IMR-90 (cell line): Measurements from ENCODE around the gene COTL1. TPM values are rescaled to one million over a fixed set of nuclear protein-coding genes. Genes with fewer than 3 reads are reported as not detected.

Experiments used
- ATAC-seq: fragments of 200-7000 bp; cut with Tn5 transposase; 2 replicates; pipeline ENCODE4 v1.9.1; 2020; ENCODE audit warnings: low read depth, mild to moderate bottlenecking, moderate library complexity
- BruUV-seq: library from RNA; stranded (reverse); fragments of 400-500 nt; replicated peaks from 2 replicates; lab custom pipeline; 2021; lab: Mats Ljungman, UMichigan
- CTCF ChIA-PET: fragments of 300-600 bp; formaldehyde crosslinking; extraction: SDS; loops from one replicate; lab custom pipeline; 2021; ENCODE audit warnings: antibody characterized with exemption; lab: Yijun Ruan, JAX
- POLR2A ChIA-PET: fragments of 300-600 bp; sonication (Branson Sonifier 250); formaldehyde crosslinking; loops from one replicate; lab custom pipeline; 2022; ENCODE audit warnings: antibody characterized with exemption; ENCODE audit not compliant: unreplicated experiment; lab: Charles Lee
- DNase-seq: peaks from one replicate; pipeline ENCODE4 v3.0.0; 2013
- H2AFZ ChIP-seq: replicated peaks from 2 replicates; pipeline ENCODE3; 2013; ENCODE audit warnings: low read length, mild to moderate bottlenecking; ENCODE audit not compliant: poor library complexity
- H2AK5ac ChIP-seq: 2 replicates; pipeline ENCODE4 v1.6.1; 2013; ENCODE audit warnings: low read depth, low read length, inconsistent platforms
- H2AK9ac ChIP-seq: replicated peaks from 2 replicates; pipeline ENCODE3; 2013; ENCODE audit warnings: mild to moderate bottlenecking, low read depth, low read length, moderate library complexity; ENCODE audit not compliant: poor library complexity
- H2BK120ac ChIP-seq: 2 replicates; pipeline ENCODE4 v1.6.1; 2013; ENCODE audit warnings: low read depth, low read length, inconsistent platforms
- H2BK15ac ChIP-seq: 3 replicates; pipeline ENCODE4 v1.6.1; 2013; ENCODE audit warnings: low read depth, low read length, inconsistent platforms
- H2BK20ac ChIP-seq: 2 replicates; pipeline ENCODE4 v1.6.1; 2013; ENCODE audit warnings: low read depth, mild to moderate bottlenecking, inconsistent platforms, low read length, moderate library complexity
- H2BK5ac ChIP-seq: 2 replicates; pipeline ENCODE4 v1.6.1; 2013; ENCODE audit warnings: mild to moderate bottlenecking, low read depth, low read length, inconsistent platforms; ENCODE audit not compliant: poor library complexity, severe bottlenecking
- H3K14ac ChIP-seq: replicated peaks from 2 replicates; pipeline ENCODE4 v1.6.1; 2013; ENCODE audit warnings: low read depth, low read length, inconsistent platforms
- H3K18ac ChIP-seq: 2 replicates; pipeline ENCODE4 v1.6.1; 2013; ENCODE audit warnings: low read depth, low read length, control low read depth
- H3K23ac ChIP-seq: 2 replicates; pipeline ENCODE4 v1.6.1; 2013; ENCODE audit warnings: low read depth, low read length, inconsistent platforms
- H3K27ac ChIP-seq: 2 replicates; pipeline ENCODE4 v1.5.1; 2013; ENCODE audit warnings: mild to moderate bottlenecking, control low read depth, low read length; ENCODE audit not compliant: insufficient read depth
- H3K27me3 ChIP-seq: 2 replicates; pipeline ENCODE4 v1.6.1; 2013; ENCODE audit warnings: low read length; ENCODE audit not compliant: control insufficient read depth, insufficient read depth
- H3K36me3 ChIP-seq: 2 replicates; pipeline ENCODE4 v1.6.1; 2013; ENCODE audit warnings: low read length, mixed read lengths; ENCODE audit not compliant: control insufficient read depth, insufficient read depth
- H3K4ac ChIP-seq: 2 replicates; pipeline ENCODE4 v1.6.1; 2013; ENCODE audit warnings: low read depth, low read length, inconsistent platforms
- H3K4me1 ChIP-seq: 2 replicates; pipeline ENCODE4 v1.6.1; 2013; ENCODE audit warnings: low read length, mixed read lengths; ENCODE audit not compliant: control insufficient read depth, insufficient read depth
- H3K4me2 ChIP-seq: 2 replicates; pipeline ENCODE4 v1.6.1; 2013; ENCODE audit warnings: low read depth, mild to moderate bottlenecking, control low read depth, low read length, moderate library complexity
- H3K4me3 ChIP-seq: 2 replicates; pipeline ENCODE4 v1.5.1; 2013; ENCODE audit warnings: low read depth, mild to moderate bottlenecking, control low read depth, low read length, moderate library complexity; ENCODE audit not compliant: insufficient read depth
- H3K56ac ChIP-seq: 2 replicates; pipeline ENCODE4 v1.6.1; 2013; ENCODE audit warnings: low read length, inconsistent platforms; ENCODE audit not compliant: insufficient read depth; ENCODE audit errors: extremely low read depth
- H3K79me1 ChIP-seq, 2 experiments: 2 replicates each; pipeline ENCODE4 v1.6.1; 2013; ENCODE audit warnings: low read length in 2 of 2, inconsistent platforms in 1 of 2, low read depth in 1 of 2
- H3K9ac ChIP-seq: 2 replicates; pipeline ENCODE4 v1.6.1; 2013; ENCODE audit warnings: low read depth, low read length, control low read depth
- H3K9me1 ChIP-seq: 2 replicates; pipeline ENCODE4 v1.6.1; 2013; ENCODE audit warnings: low read length, inconsistent platforms; ENCODE audit not compliant: insufficient read depth
- H3K9me3 ChIP-seq: 2 replicates; pipeline ENCODE4 v1.6.1; 2013; ENCODE audit warnings: low read length; ENCODE audit not compliant: control insufficient read depth, insufficient read depth
- H4K20me1 ChIP-seq: 2 replicates; pipeline ENCODE4 v1.6.1; 2013; ENCODE audit warnings: low read length, inconsistent platforms; ENCODE audit not compliant: insufficient read depth
- H4K5ac ChIP-seq: 2 replicates; pipeline ENCODE4 v1.6.1; 2013; ENCODE audit warnings: mild to moderate bottlenecking, low read depth, low read length, control low read depth
- H4K8ac ChIP-seq, 2 experiments: 2 replicates each; pipeline ENCODE4 v1.6.1; 2013; ENCODE audit warnings: low read depth in 2 of 2, low read length in 2 of 2, control low read depth in 1 of 2, inconsistent platforms in 1 of 2
- H4K91ac ChIP-seq: 2 replicates; pipeline ENCODE4 v1.6.1; 2013; ENCODE audit warnings: low read depth, low read length, inconsistent platforms; ENCODE audit not compliant: insufficient read depth
- BHLHE40 ChIP-seq: fragments of 150-350 bp; IDR thresholded peaks from 2 replicates; pipeline ENCODE4 v1.6.1; 2016; ENCODE audit warnings: mild to moderate bottlenecking, low read depth, low read length
- CEBPB ChIP-seq: IDR thresholded peaks from 2 replicates; pipeline ENCODE4 v1.6.1; 2012; ENCODE audit warnings: low read depth, low read length, improper control_type of control experiment
- CHD1 ChIP-seq: IDR thresholded peaks from 2 replicates; pipeline ENCODE4 v1.6.1; 2012; ENCODE audit warnings: low read depth, low read length, improper control_type of control experiment
- FOS ChIP-seq: fragments of 150-350 bp; IDR thresholded peaks from 2 replicates; pipeline ENCODE4 v1.6.1; 2016; ENCODE audit warnings: low read depth, low read length
- MAFK ChIP-seq: IDR thresholded peaks from 2 replicates; pipeline ENCODE4 v1.6.1; 2012; ENCODE audit warnings: low read depth, low read length, improper control_type of control experiment
- MAZ ChIP-seq: IDR thresholded peaks from 2 replicates; pipeline ENCODE4 v1.6.1; 2012; ENCODE audit warnings: low read depth, mild to moderate bottlenecking, low read length, improper control_type of control experiment, moderate library complexity, borderline replicate concordance
- MXI1 ChIP-seq: IDR thresholded peaks from 2 replicates; pipeline ENCODE4 v1.6.1; 2012; ENCODE audit warnings: low read depth, mild to moderate bottlenecking, low read length, moderate library complexity, borderline replicate concordance
- NFE2L2 ChIP-seq: fragments of 150-350 bp; IDR thresholded peaks from 2 replicates; pipeline ENCODE4 v1.6.1; 2016; ENCODE audit warnings: low read depth, mild to moderate bottlenecking, low read length
- POLR2A ChIP-seq: IDR thresholded peaks from 2 replicates; pipeline ENCODE4 v1.6.1; 2012; ENCODE audit warnings: mild to moderate bottlenecking, low read depth, low read length
- RAD21 ChIP-seq: IDR thresholded peaks from 2 replicates; pipeline ENCODE4 v1.6.1; 2012; ENCODE audit warnings: low read length, improper control_type of control experiment
- RCOR1 ChIP-seq: IDR thresholded peaks from 2 replicates; pipeline ENCODE4 v1.6.1; 2012; ENCODE audit warnings: mild to moderate bottlenecking, low read length, improper control_type of control experiment; ENCODE audit not compliant: insufficient replicate concordance
- RFX5 ChIP-seq: IDR thresholded peaks from 2 replicates; pipeline ENCODE4 v1.8.0; 2012; ENCODE audit warnings: low read depth, mild to moderate bottlenecking, low read length, moderate library complexity
- SMC3 ChIP-seq: fragments of 150-350 bp; IDR thresholded peaks from 2 replicates; pipeline ENCODE4 v1.6.1; 2016; ENCODE audit warnings: low read depth, mild to moderate bottlenecking, antibody characterized with exemption, low read length, moderate library complexity
- WGBS, 2 experiments: methylation state at CpG; one replicate each; pipeline versions ENCODE4 v1.1.5 to v1.1.7; 2013; ENCODE audit warnings: missing lambda C conversion rate in 2 of 2; ENCODE audit not compliant: insufficient read length in 1 of 2; ENCODE audit errors: extremely low coverage in 2 of 2; 5-methylcytosine and 5-hydroxymethylcytosine counted together
- dilution Hi-C: fragments of 300-500 bp; cut with HindIII; formaldehyde crosslinking; loops from one replicate; pipeline ENCODE4 v1.14.3; 2018; ENCODE audit warnings: low sequenced_read_pairs; ENCODE audit not compliant: unreplicated experiment
- in situ Hi-C: fragments of 300-500 bp; cut with MboI; formaldehyde crosslinking; loops from 3 replicates; pipeline ENCODE4 v1.14.3; 2019; ENCODE audit warnings: low sequenced_read_pairs, inconsistent platforms, mixed read lengths
- intact Hi-C: fragments of 100-400 bp; cut with micrococcal nuclease; formaldehyde crosslinking; loops from 2 replicates; pipeline ENCODE4 v1.10.0; 2022
- polyA plus RNA-seq, 3 experiments: library from polyadenylated mRNA; depleted of rRNA; stranded (reverse); fragments of >200 nt; gene quantifications; 2 replicates each; pipeline ENCODE4 v1.2.3, GENCODE V29; 2012; ENCODE audit warnings: low replicate concordance in 1 of 3
- total RNA-seq: library from RNA; depleted of rRNA; stranded (reverse); fragments of >200 nt; gene quantifications from 2 replicates; pipeline ENCODE4 v1.2.3, GENCODE V29; 2012
- TF ChIP-seq, protein P1 (sequence below): fragments of 150-350 bp; IDR thresholded peaks from 2 replicates; pipeline ENCODE4 v1.6.1; 2016; ENCODE audit warnings: low read depth, mild to moderate bottlenecking, low read length, moderate library complexity, borderline replicate concordance
- TF ChIP-seq, protein P2 (sequence below): fragments of 150-350 bp; IDR thresholded peaks from 2 replicates; pipeline ENCODE4 v1.6.1; 2017; ENCODE audit warnings: mild to moderate bottlenecking, antibody characterized with exemption, low read length, low read depth
- TF ChIP-seq, protein P3 (sequence below): conservative IDR thresholded peaks from 2 replicates; pipeline ENCODE4 v1.5.1; 2012; ENCODE audit warnings: mild to moderate bottlenecking, low read depth, low read length, improper control_type of control experiment

Gene COTL1
- total and polyA plus RNA-seq, 2 of the 4 experiments (the other 2 are of a cell fraction): 144 to 258 TPM

DNA sequence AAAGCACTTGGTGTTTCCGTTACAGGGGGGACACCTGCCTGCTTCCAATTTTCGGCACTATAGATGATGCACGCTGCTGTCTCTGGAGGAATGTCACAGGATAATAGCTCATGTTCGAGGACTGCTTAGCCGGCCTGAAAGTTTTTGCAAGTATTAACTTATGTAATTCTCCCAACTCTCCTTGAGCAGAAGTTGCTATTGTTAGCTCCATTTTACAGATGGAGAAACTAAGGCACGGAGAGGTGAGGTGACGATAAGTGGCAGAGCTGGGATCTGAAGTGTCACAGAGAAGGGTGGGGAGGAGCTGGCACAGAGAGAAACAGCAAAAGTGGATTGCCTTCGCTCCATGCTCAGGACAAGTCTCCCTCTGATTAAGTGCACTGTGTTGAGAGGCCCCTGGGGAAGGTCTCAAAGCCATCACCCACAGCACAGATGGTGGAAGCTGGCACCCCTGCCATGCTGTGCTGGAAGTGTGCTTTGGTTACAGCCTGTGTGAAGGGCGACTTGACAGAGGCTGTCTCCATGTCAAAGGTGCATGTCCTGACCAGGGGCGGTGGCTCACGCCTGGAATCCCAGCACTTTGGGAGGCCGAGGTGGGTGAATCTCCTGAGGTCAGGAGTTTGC is 72.7 kb downstream of the COTL1 start:
- Histone ChIP-seq H2BK5ac (no peak overlapping the region), H3K56ac (no peak overlapping the region), H3K27me3 (no peaks in the 10 kb centered on the region), H3K18ac (no peak overlapping the region), H3K23ac (no peak overlapping the region), H2AK9ac (no peak overlapping the region), H4K5ac (no peak overlapping the region), H2BK120ac (no peak overlapping the region), H2AFZ (no peak overlapping the region), H3K4me2 (no peak overlapping the region), H4K91ac (no peak overlapping the region), H4K20me1 (no peaks in the 10 kb centered on the region), H2BK15ac (no peak overlapping the region), H3K9ac (no peak overlapping the region), H2BK20ac (no peak overlapping the region), H2AK5ac (no peak overlapping the region), H3K9me1 (no peaks in the 10 kb centered on the region; the same call in 1 of the 2 replicates), H3K4ac (no peak overlapping the region), H3K14ac (no peak overlapping the region), H4K8ac (no peak overlapping the region), H3K27ac (no peak overlapping the region), H3K4me1 (peaks cover 2% of the 10 kb centered on the region; the same call in 1 of the 2 replicates), H3K4me3 (no peak overlapping the region), H3K9me3 (no peaks in the 10 kb centered on the region), H3K79me1 (no peaks in the 10 kb centered on the region), H3K36me3 (no peaks in the 10 kb centered on the region)
- intact Hi-C loops: no loop called here
- dilution Hi-C loops: no loop called here
- ChIA-PET CTCF (no interaction called here), POLR2A (no interaction called here)
- no TSS peak for BruUV-seq
- TF ChIP-seq NFE2L2: no peak
- no peak for TF ChIP-seq MXI1
- TF ChIP-seq BHLHE40: no peak
- no peak for TF ChIP-seq POLR2A
- TF ChIP-seq CEBPB: no peak
- no peak for TF ChIP-seq SMC3
- TF ChIP-seq, protein P1, sequence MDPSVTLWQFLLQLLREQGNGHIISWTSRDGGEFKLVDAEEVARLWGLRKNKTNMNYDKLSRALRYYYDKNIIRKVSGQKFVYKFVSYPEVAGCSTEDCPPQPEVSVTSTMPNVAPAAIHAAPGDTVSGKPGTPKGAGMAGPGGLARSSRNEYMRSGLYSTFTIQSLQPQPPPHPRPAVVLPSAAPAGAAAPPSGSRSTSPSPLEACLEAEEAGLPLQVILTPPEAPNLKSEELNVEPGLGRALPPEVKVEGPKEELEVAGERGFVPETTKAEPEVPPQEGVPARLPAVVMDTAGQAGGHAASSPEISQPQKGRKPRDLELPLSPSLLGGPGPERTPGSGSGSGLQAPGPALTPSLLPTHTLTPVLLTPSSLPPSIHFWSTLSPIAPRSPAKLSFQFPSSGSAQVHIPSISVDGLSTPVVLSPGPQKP: no peak
- no peak for TF ChIP-seq MAFK
- TF ChIP-seq FOS: no peak
- no peak for TF ChIP-seq RAD21
- TF ChIP-seq, protein P2, sequence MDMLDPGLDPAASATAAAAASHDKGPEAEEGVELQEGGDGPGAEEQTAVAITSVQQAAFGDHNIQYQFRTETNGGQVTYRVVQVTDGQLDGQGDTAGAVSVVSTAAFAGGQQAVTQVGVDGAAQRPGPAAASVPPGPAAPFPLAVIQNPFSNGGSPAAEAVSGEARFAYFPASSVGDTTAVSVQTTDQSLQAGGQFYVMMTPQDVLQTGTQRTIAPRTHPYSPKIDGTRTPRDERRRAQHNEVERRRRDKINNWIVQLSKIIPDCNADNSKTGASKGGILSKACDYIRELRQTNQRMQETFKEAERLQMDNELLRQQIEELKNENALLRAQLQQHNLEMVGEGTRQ: no peak
- no peak for TF ChIP-seq CHD1
- TF ChIP-seq RFX5: no peak
- TF ChIP-seq MAZ: no peak
- no peak for TF ChIP-seq RCOR1
- TF ChIP-seq, protein P3, sequence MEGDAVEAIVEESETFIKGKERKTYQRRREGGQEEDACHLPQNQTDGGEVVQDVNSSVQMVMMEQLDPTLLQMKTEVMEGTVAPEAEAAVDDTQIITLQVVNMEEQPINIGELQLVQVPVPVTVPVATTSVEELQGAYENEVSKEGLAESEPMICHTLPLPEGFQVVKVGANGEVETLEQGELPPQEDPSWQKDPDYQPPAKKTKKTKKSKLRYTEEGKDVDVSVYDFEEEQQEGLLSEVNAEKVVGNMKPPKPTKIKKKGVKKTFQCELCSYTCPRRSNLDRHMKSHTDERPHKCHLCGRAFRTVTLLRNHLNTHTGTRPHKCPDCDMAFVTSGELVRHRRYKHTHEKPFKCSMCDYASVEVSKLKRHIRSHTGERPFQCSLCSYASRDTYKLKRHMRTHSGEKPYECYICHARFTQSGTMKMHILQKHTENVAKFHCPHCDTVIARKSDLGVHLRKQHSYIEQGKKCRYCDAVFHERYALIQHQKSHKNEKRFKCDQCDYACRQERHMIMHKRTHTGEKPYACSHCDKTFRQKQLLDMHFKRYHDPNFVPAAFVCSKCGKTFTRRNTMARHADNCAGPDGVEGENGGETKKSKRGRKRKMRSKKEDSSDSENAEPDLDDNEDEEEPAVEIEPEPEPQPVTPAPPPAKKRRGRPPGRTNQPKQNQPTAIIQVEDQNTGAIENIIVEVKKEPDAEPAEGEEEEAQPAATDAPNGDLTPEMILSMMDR: no peak
- DNase-seq: no peak
- in situ Hi-C loops: no loop called here
- 90% methylated on average over 7 of the region's 12 CpGs; no CpG with 5 or more reads in 1 of the 2 experiments for WGBS, 2 experiments
- ATAC-seq: no peak
